ENCODE results near the gene COL18A1. TPM values are rescaled to one million over a fixed set of nuclear protein-coding genes. Genes with fewer than 3 reads are reported as not detected.
A peak's percentile ranks its signal among the peaks of the same experiment; 100 is the strongest.

COL18A1 gene
- total RNA-seq, 1 experiment from 2014 or later = 77.0 TPM

GRCh38 chr21:45381036-45381787 lies 23.8 kb upstream of the COL18A1 start:
- H3K4me1 ChIP-seq (ENCODE audit: insufficient read depth, low read length) = peaks cover 15% of the 10 kb centered on the region
- CTCF ChIA-PET = no interaction called here
- no peaks in the 10 kb centered on the region for H3K9me2 ChIP-seq (replicated peaks; ENCODE audit: low read length)
- no peak for TF ChIP-seq EZH2 (IDR thresholded peaks at IDR 0.05; ENCODE audit: low read length, unreplicated experiment)
- no peak for TF ChIP-seq CTCF (conservative IDR thresholded peaks at IDR 0.05; ENCODE audit: low read depth, low read length)
- TF ChIP-seq EZH2phosphoT487 (IDR thresholded peaks at IDR 0.05; ENCODE audit: borderline replicate concordance, low read length) = no peak
- ATAC-seq (peak; percentile 21; the same call in 1 of the 2 replicates), DNase-seq (no peak)
- H3K27me3 ChIP-seq (ENCODE audit: low read length) = no peaks in the 10 kb centered on the region
- no peak overlapping the region for H3K27ac ChIP-seq (ENCODE audit: low read length)
- POLR2A ChIA-PET (ENCODE audit: unreplicated experiment) = no interaction called here
- H3K36me3 ChIP-seq (ENCODE audit: low read depth, low read length) = no peaks in the 10 kb centered on the region
- intact Hi-C loops (cut with micrococcal nuclease) = no loop called here
- H2AFZ ChIP-seq (ENCODE audit: low read length) = no peak overlapping the region
- H3F3A ChIP-seq (ENCODE audit: low read length, unreplicated experiment) = no peaks in the 10 kb centered on the region
- H3K9ac ChIP-seq (ENCODE audit: low read length) = no peak overlapping the region
- H3K4me2 ChIP-seq (ENCODE audit: low read length) = no peak overlapping the region
- H4K20me1 ChIP-seq (ENCODE audit: low read length) = no peaks in the 10 kb centered on the region
- H3K79me2 ChIP-seq (ENCODE audit: low read length) = no peaks in the 10 kb centered on the region
- no TSS peak for BruUV-seq (replicated peaks)
- H3K4me3 ChIP-seq (ENCODE audit: low read length) = no peak overlapping the region
- H3K9me3 ChIP-seq (ENCODE audit: low read length) = no peaks in the 10 kb centered on the region

- Histone ChIP-seq H2AFZ (ENCODE audit: low read length) (no peak overlapping the region), H3K9me2 (replicated peaks; ENCODE audit: low read length) (no peaks in the 10 kb centered on the region), H3K9me3 (ENCODE audit: low read length) (no peaks in the 10 kb centered on the region), H3K4me2 (ENCODE audit: low read length) (no peak overlapping the region), H3K4me3 (ENCODE audit: low read length) (no peak overlapping the region), H3K79me2 (ENCODE audit: low read length) (no peaks in the 10 kb centered on the region), H3K27ac (ENCODE audit: low read length) (no peak overlapping the region), H3K4me1 (ENCODE audit: insufficient read depth, low read length) (peaks cover 24% of the 10 kb centered on the region), H3F3A (ENCODE audit: low read length, unreplicated experiment) (no peaks in the 10 kb centered on the region), H3K27me3 (ENCODE audit: low read length) (no peaks in the 10 kb centered on the region), H3K9ac (ENCODE audit: low read length) (no peak overlapping the region), H4K20me1 (ENCODE audit: low read length) (no peaks in the 10 kb centered on the region), H3K36me3 (ENCODE audit: low read depth, low read length) (no peaks in the 10 kb centered on the region)
- no peak for TF ChIP-seq EZH2phosphoT487 (IDR thresholded peaks at IDR 0.05; ENCODE audit: borderline replicate concordance, low read length)
- TF ChIP-seq CTCF (conservative IDR thresholded peaks at IDR 0.05; ENCODE audit: low read depth, low read length) = no peak
- TF ChIP-seq EZH2 (IDR thresholded peaks at IDR 0.05; ENCODE audit: low read length, unreplicated experiment) = no peak
- ChIA-PET CTCF (no interaction called here), POLR2A (ENCODE audit: unreplicated experiment) (no interaction called here)
- ATAC-seq (no peak), DNase-seq (no peak)
- BruUV-seq (replicated peaks) = no TSS peak
- intact Hi-C loops (cut with micrococcal nuclease) = no loop called here
Measured at GRCh38 chr21:45381865-45382696, 22.9 kb upstream of the COL18A1 start.

GRCh38 chr21:45382697-45382997 lies 22.3 kb upstream of the COL18A1 start:
- CTCF ChIA-PET = no interaction called here
- no peaks in the 10 kb centered on the region for H3K27me3 ChIP-seq (ENCODE audit: low read length)
- no peak overlapping the region for H3K4me2 ChIP-seq (ENCODE audit: low read length)
- H3K79me2 ChIP-seq (ENCODE audit: low read length) = no peaks in the 10 kb centered on the region
- no peak overlapping the region for H3K27ac ChIP-seq (ENCODE audit: low read length)
- H2AFZ ChIP-seq (ENCODE audit: low read length) = no peak overlapping the region
- BruUV-seq (replicated peaks) = no TSS peak
- POLR2A ChIA-PET (ENCODE audit: unreplicated experiment) = no interaction called here
- H3K36me3 ChIP-seq (ENCODE audit: low read depth, low read length) = no peaks in the 10 kb centered on the region
- ATAC-seq (no peak), DNase-seq (no peak)
- intact Hi-C loops (cut with micrococcal nuclease) = no loop called here
- H3K4me1 ChIP-seq (ENCODE audit: insufficient read depth, low read length) = peaks cover 29% of the 10 kb centered on the region
- H3K9me2 ChIP-seq (replicated peaks; ENCODE audit: low read length) = no peaks in the 10 kb centered on the region
- H3K4me3 ChIP-seq (ENCODE audit: low read length) = no peak overlapping the region
- H3K9me3 ChIP-seq (ENCODE audit: low read length) = no peaks in the 10 kb centered on the region
- H3K9ac ChIP-seq (ENCODE audit: low read length) = no peak overlapping the region
- no peaks in the 10 kb centered on the region for H3F3A ChIP-seq (ENCODE audit: low read length, unreplicated experiment)
- no peak for TF ChIP-seq EZH2 (IDR thresholded peaks at IDR 0.05; ENCODE audit: low read length, unreplicated experiment)
- TF ChIP-seq CTCF (conservative IDR thresholded peaks at IDR 0.05; ENCODE audit: low read depth, low read length) = no peak
- no peak for TF ChIP-seq EZH2phosphoT487 (IDR thresholded peaks at IDR 0.05; ENCODE audit: borderline replicate concordance, low read length)
- H4K20me1 ChIP-seq (ENCODE audit: low read length) = no peaks in the 10 kb centered on the region
